Activated naive CD4-positive, alpha-beta T cell treated with Interleukin-2 at 50 U/mL for 16 hours (primary cell): ENCODE data around the gene E2F7.

Experiments used
- DNase-seq: peaks from one replicate; pipeline ENCODE4 v3.0.0-alpha.2; 2020

The E2F7 gene

GRCh38 chr12:77010691-77011548 lies 54.4 kb downstream of the E2F7 start:
- peak; percentile 71 for DNase-seq

- DNase-seq, result no peak
These were observed 57.9 kb downstream of the E2F7 start for GRCh38 chr12:77007476-77007875.

GRCh38 chr12:77005611-77006098 lies 59.7 kb downstream of the E2F7 start:
- DNase-seq, result no peak

GRCh38 chr12:77003914-77004313 lies 61.5 kb downstream of the E2F7 start:
- no peak for DNase-seq

- no peak for DNase-seq
These were observed 62.1 kb downstream of the E2F7 start for GRCh38 chr12:77003246-77003645.

- no peak for DNase-seq
These were observed 63.0 kb downstream of the E2F7 start for GRCh38 chr12:77002382-77002781.

GRCh38 chr12:77001276-77001675 lies 64.1 kb downstream of the E2F7 start:
- no peak for DNase-seq

- no peak for DNase-seq
These were observed 66.3 kb downstream of the E2F7 start for GRCh38 chr12:76998908-76999556.

- DNase-seq, result no peak
These were observed 67.0 kb downstream of the E2F7 start for GRCh38 chr12:76998386-76998785.

- no peak for DNase-seq
These were observed 68.2 kb downstream of the E2F7 start for GRCh38 chr12:76997011-76997780.

- DNase-seq, result no peak
These were observed 74.7 kb downstream of the E2F7 start for GRCh38 chr12:76990716-76991115.

- no peak for DNase-seq
These were observed 80.8 kb downstream of the E2F7 start for GRCh38 chr12:76984566-76984965.

GRCh38 chr12:76983420-76983819 lies 81.9 kb downstream of the E2F7 start:
- DNase-seq, result no peak

- DNase-seq, result no peak
These were observed 85.2 kb downstream of the E2F7 start for GRCh38 chr12:76980196-76980595.

GRCh38 chr12:76976777-76977382 lies 88.5 kb downstream of the E2F7 start:
- no peak for DNase-seq
